ENCODE results near the gene DENND4C.
A peak's percentile ranks its signal among the peaks of the same experiment; 100 is the strongest.

The DENND4C gene

DNA sequence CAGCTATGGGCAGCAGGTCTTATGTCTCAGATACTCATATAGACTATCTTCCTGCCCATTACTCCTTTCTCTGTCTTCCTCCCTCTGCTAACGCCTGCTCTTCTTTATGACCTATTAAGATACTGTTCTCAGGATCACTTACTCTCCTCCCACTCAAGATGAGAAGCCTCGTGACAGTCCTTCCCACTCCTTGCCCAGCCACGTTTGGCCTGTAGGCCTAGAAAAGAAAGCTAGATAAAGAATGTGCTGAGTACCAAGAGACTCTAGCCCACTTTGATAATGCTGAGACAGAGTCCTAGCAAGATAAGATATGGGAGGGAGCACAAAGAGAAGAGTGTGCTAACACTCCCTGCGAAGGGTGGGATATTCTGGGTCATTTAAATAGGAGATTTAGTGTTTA, 6.8 kb upstream of the DENND4C start:
- Histone ChIP-seq H3K27me3 (no peaks in the 10 kb centered on the region), H3K36me3 (no peaks in the 10 kb centered on the region), H3K9me3 (no peaks in the 10 kb centered on the region), H3K9ac (no peak overlapping the region), H3K4me1 (no peaks in the 10 kb centered on the region), H3K27ac (no peak overlapping the region), H3K4me2 (no peak overlapping the region), H4K20me1 (no peaks in the 10 kb centered on the region), H3K4me3 (no peak overlapping the region)
- no peak for TF ChIP-seq Cebpa-rat (IDR thresholded peaks at IDR 0.05)

DNA sequence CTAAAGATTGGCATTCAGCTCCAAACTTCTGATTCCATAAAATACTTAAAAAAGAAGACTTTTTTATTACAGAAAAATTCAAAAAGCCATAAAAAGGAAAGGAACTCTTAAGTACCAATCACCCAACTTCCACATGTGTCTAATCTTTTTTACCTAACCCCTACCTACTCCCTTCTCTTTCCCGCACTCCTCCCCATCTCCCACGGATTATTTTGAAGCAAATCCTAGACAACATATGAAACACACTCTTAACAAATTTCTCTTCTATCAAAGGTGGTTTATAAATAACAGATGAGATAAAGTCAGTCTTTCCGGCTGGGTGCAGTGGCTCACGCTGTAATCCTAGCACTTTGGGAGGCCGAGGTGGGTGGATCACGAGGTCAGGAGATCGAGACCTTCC, 5.9 kb upstream of the DENND4C start:
- Histone ChIP-seq H3K27me3 (no peaks in the 10 kb centered on the region), H3K36me3 (no peaks in the 10 kb centered on the region)
- no peak for TF ChIP-seq Cebpa-rat (IDR thresholded peaks at IDR 0.05)

DNA sequence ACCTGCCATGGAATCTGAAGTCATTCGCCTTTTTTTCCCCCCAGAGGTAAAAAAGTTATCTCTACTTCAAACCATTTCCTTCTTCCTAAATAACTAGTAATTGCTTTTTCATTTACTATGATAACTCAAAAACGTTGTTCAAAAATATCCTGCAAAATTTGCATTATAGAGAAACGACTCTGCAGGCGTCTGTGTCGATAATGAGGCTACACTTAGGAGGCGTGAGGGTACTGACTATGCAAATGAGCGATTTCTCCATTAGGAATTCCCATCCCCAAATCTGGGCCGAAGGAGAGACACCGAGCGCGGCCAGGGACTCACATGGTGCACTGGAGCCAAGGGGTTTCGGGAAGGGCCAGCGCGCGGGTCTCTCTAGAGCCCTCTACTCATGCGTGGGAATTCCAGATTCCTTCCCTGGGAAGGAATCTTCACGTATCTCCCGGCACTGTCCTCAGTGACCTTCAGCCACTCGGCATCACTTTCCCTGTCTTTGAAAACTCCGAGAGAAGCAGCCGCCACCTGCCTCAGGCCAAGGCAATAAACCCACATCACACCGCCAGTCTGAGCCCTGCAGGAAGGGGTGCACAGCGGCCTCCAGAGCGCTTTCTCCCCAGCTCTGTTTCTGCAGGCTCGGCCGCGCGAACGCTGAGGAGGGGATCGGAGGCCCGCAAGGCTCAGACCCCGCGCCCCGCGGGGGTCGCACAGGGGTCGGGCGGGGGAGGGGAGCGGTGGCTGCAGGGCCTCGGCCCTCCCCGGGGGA, 718 bp upstream of the DENND4C start:
- peaks cover 40% of the 10 kb centered on the region for H4K20me1 ChIP-seq
- no peaks in the 10 kb centered on the region for H3K36me3 ChIP-seq
- peak overlapping the region; percentile 84 for H3K4me2 ChIP-seq
- TF ChIP-seq Cebpa-rat (IDR thresholded peaks at IDR 0.05), result no peak
- peak overlapping the region; percentile 57 for H3K9ac ChIP-seq
- peak overlapping the region; percentile 26; the same call in 1 of the 2 replicates for H3K27ac ChIP-seq
- peak overlapping the region; percentile 98 for H3K4me3 ChIP-seq
- peaks cover 18% of the 10 kb centered on the region; the same call in 1 of the 2 replicates for H3K27me3 ChIP-seq
- no peaks in the 10 kb centered on the region for H3K9me3 ChIP-seq
- H3K4me1 ChIP-seq, result peaks cover 38% of the 10 kb centered on the region

More for the DNA sequence above, 5.9 kb upstream of the DENND4C start:
- no peaks in the 10 kb centered on the region for H3K9me3 ChIP-seq
- H3K4me1 ChIP-seq, result peaks cover 3% of the 10 kb centered on the region; the same call in 1 of the 2 replicates
- no peak overlapping the region for H3K4me3 ChIP-seq
- H3K27ac ChIP-seq, result no peak overlapping the region
- no peak overlapping the region for H3K4me2 ChIP-seq
- no peak overlapping the region for H3K9ac ChIP-seq
- H4K20me1 ChIP-seq, result no peaks in the 10 kb centered on the region

DNA sequence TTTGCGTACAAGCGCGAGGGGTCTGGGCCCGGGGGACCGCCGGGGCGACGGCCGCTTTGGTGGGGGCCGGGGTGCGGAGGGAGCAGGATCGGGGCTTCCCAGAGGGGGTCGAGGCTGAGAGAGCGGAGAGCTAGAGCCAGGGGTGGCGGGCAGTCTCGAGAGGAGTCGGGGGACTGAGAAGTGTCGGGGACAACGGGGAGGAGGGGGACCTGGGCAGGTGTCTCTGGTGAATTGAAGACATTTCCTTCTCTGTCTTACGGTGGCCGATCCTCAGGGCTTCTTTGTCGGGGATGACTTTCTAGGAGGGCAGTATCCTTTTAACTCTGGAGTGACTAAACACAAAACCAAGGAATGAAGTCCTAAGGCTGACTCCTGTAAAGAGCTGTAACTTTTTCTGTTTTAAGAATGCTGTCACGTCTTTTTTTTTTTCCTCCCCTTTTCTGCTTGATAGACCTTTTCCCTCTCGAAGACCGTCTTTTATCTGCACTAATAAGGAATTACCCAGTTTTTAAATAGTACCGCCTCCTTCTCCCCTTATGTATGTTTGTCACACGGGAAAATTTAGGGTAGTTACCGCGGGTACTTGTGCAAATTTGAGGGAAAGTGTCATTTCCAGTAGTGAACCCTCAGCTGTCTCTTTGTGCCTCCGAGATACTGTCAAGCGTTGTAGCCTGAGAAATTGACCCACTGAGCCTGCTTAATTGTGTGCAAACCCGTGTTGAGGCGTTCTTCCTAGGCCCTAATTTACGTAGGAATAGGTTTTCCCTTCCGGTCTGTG, 822 bp downstream of the DENND4C start:
- peaks cover 18% of the 10 kb centered on the region; the same call in 1 of the 2 replicates for H3K27me3 ChIP-seq
- peak overlapping the region; percentile 94 for H3K4me2 ChIP-seq
- peak overlapping the region; percentile 98 for H3K4me3 ChIP-seq
- H4K20me1 ChIP-seq, result peaks cover 54% of the 10 kb centered on the region
- H3K9me3 ChIP-seq, result no peaks in the 10 kb centered on the region
- peak overlapping the region; percentile 91 for H3K27ac ChIP-seq
- peaks cover 38% of the 10 kb centered on the region for H3K4me1 ChIP-seq
- no peak for TF ChIP-seq Cebpa-rat (IDR thresholded peaks at IDR 0.05)
- no peaks in the 10 kb centered on the region for H3K36me3 ChIP-seq
- peak overlapping the region; percentile 92 for H3K9ac ChIP-seq

DNA sequence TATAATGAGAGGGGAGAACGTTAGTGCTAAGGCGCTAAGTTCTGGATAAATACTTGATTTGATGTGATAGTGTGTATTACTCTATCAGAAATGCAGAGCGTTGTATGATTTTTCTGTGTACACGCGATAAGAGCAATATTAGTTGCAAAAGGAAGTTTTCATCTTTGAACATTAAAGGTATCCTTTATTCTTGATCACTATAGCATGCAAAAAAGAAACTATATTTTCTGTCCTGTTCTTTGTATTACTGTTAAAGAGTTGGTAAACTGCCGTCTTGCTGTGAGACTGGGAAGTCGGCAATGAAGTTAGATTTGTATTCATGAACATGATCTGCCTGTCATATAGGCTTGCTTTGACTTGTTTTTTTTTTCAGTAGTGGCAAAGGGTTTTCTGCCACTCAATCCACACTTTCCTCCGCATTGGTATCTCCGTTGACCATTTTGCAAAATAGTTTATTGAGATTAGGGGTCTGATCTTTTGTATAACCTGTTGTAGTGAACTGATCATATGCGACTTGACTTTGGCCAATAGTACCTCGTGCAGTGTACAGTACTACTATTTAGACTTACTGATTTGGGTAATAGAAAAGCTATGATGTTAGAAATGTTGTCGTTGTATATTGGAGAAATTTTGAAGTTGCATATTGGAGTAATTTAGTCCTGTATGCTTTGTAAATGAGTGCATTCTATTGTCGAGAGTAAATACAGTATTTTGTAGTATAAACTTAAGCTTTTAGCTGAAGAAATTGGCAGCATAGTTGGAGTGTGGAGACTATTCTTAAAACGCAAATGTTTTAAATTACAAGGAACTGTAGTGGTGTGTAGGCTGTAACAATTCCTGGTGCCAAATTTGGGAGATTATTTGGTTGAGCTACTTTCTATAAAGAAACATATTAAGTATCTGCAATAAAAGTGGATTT, 1.7 kb downstream of the DENND4C start:
- Histone ChIP-seq H3K4me2 (peak overlapping the region; percentile 94), H3K36me3 (no peaks in the 10 kb centered on the region), H3K4me1 (peaks cover 38% of the 10 kb centered on the region), H3K9ac (peak overlapping the region; percentile 92), H3K27me3 (peaks cover 18% of the 10 kb centered on the region; the same call in 1 of the 2 replicates), H3K9me3 (no peaks in the 10 kb centered on the region), H3K27ac (peak overlapping the region; percentile 91; the same call in 1 of the 2 replicates), H3K4me3 (peak overlapping the region; percentile 98), H4K20me1 (peaks cover 62% of the 10 kb centered on the region)
- TF ChIP-seq Cebpa-rat (IDR thresholded peaks at IDR 0.05), result no peak

DNA sequence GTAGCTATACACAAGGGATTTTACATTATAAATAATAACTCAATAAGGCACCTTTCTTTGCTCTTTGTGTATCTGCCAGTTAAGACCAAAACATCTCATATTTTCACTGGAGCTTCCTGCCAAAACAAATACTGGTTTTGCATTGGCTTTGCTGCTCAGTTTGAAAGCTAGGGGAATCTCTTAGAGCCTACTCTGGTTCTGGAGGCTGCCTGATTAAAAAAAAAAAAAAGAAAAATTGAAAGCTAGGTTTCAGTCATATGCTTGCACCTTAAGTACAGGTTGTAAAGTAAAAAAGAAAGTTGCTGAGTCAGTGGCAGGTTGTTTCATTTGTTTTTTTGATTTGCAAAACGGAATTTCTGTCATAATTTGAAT, 2.3 kb downstream of the DENND4C start:
- H3K4me1 ChIP-seq, result peaks cover 38% of the 10 kb centered on the region
- H4K20me1 ChIP-seq, result peaks cover 69% of the 10 kb centered on the region
- 0 out of 2 replicates have a peak overlapping the region, but pooled peaks have one; percentile 98 for H3K4me3 ChIP-seq
- H3K27me3 ChIP-seq, result peaks cover 18% of the 10 kb centered on the region; the same call in 1 of the 2 replicates
- H3K9me3 ChIP-seq, result no peaks in the 10 kb centered on the region
- peak overlapping the region; percentile 11; the same call in 1 of the 2 replicates for H3K9ac ChIP-seq
- no peaks in the 10 kb centered on the region for H3K36me3 ChIP-seq
- peak overlapping the region; percentile 94 for H3K4me2 ChIP-seq
- H3K27ac ChIP-seq, result no peak overlapping the region
- TF ChIP-seq Cebpa-rat (IDR thresholded peaks at IDR 0.05), result no peak

DNA sequence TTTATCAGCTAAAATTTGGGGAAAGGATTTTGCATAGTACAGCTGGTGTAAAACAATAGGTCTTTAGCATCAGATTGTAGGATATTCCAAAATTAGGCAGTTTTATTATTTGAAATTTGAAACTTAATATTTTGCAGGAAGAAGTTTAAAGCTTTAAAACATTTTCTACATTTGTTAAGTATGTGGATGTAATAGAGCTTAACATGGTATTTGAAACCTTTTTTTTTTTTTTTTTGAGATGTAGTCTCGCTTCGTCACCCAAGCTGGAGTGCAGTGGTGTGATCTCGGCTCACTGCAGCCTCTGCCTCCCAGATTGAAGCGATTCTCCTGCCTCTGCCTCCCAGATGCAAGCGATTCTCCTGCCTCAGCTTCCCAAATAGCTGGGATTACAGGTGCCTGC, 2.9 kb downstream of the DENND4C start:
- Histone ChIP-seq H3K27me3 (peaks cover 18% of the 10 kb centered on the region; the same call in 1 of the 2 replicates), H3K9me3 (no peaks in the 10 kb centered on the region), H3K4me2 (peak overlapping the region; percentile 94), H3K4me3 (no peak overlapping the region), H3K36me3 (no peaks in the 10 kb centered on the region), H3K4me1 (peaks cover 38% of the 10 kb centered on the region), H3K9ac (peak overlapping the region; percentile 11; the same call in 1 of the 2 replicates), H3K27ac (no peak overlapping the region), H4K20me1 (peaks cover 73% of the 10 kb centered on the region)
- TF ChIP-seq Cebpa-rat (IDR thresholded peaks at IDR 0.05), result no peak

DNA sequence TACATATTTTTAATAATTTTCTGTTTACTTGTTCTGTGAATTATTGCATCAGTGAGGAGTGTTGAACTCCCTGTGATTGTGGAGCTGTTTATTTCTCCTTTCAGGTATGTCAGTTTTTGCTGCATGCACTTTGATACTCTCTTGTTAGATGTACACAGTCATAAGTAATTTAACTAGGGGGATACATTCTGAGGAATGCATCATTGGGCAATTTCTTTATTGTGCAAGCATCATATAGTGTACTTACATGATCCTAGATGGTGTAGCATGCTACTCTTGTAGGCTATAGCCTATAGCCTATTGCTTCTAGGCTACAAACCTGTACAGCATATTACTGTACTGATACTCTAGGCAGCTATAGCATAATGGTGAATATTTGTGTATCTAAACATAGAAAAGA, 9.5 kb downstream of the DENND4C start:
- Histone ChIP-seq H4K20me1 (peaks cover 76% of the 10 kb centered on the region), H3K9me3 (no peaks in the 10 kb centered on the region; the same call in 1 of the 2 replicates), H3K4me1 (no peaks in the 10 kb centered on the region), H3K4me3 (no peak overlapping the region), H3K9ac (no peak overlapping the region), H3K27me3 (no peaks in the 10 kb centered on the region), H3K27ac (no peak overlapping the region), H3K36me3 (peaks cover 36% of the 10 kb centered on the region), H3K4me2 (no peak overlapping the region)
- TF ChIP-seq Cebpa-rat (IDR thresholded peaks at IDR 0.05), result no peak

DNA sequence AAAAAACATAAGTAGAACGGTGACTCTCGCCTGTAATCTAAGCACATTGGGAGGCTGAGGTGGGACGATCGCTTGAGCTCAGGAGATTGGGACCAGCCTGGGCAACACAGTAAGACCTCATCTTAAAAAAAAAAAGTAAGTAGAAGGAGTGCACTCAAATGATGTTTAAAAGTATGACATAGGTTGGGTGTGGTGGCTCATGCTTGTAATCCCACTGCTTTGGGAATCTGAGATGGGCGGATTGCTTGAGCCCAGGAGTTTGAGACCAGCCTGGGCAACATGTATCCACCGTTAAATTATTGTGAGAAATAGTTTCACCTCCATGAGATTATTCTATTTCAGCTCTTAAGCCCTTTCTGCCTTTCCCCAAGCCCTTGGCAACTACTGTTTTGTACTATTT, 11.2 kb downstream of the DENND4C start:
- Histone ChIP-seq H3K27ac (no peak overlapping the region), H3K9me3 (no peaks in the 10 kb centered on the region; the same call in 1 of the 2 replicates)
- no peak for TF ChIP-seq Cebpa-rat (IDR thresholded peaks at IDR 0.05)

More for the DNA sequence above, 11.2 kb downstream of the DENND4C start:
- Histone ChIP-seq H4K20me1 (peaks cover 66% of the 10 kb centered on the region), H3K4me1 (no peaks in the 10 kb centered on the region), H3K4me2 (no peak overlapping the region), H3K36me3 (peaks cover 43% of the 10 kb centered on the region), H3K27me3 (no peaks in the 10 kb centered on the region), H3K9ac (no peak overlapping the region), H3K4me3 (no peak overlapping the region)
